Lung (tissue), 12 donors: ENCODE results near the gene ABCC10. TPM values are rescaled to one million over a fixed set of nuclear protein-coding genes. Genes with fewer than 3 reads are reported as not detected.
"Not testable (repeated sequence)": the region's sequence is repeated elsewhere in the genome, so short reads cannot be mapped to it uniquely, and the experiment has no call there.

Experiments used
- ATAC-seq: fragments of 200-7000 bp; cut with Tn5 transposase; one replicate; pipeline ENCODE4 v1.9.1; 2020; ENCODE audit warnings: moderate number of reproducible peaks; ENCODE audit not compliant: insufficient read depth, low FRiP score
- DNase-seq, 3 donors: peaks; one replicate each; pipeline ENCODE4 v3.0.0-alpha.2; 2013 to 2017
- H3K27ac ChIP-seq, 2 donors: one replicate each; pipeline ENCODE4 v1.5.1; 2013; ENCODE audit warnings: mild to moderate bottlenecking in 2 of 2, moderate library complexity in 2 of 2, control low read depth in 1 of 2, inconsistent platforms in 1 of 2, low read depth in 1 of 2, low read length in 1 of 2
- H3K27me3 ChIP-seq, 3 donors: one replicate each; pipeline ENCODE4 v1.5.1; 2013; ENCODE audit warnings: low read length in 2 of 3; ENCODE audit not compliant: control insufficient read depth in 3 of 3, insufficient read depth in 3 of 3
- H3K36me3 ChIP-seq, 4 donors: one replicate each; pipeline ENCODE4 v1.5.1; 2013; ENCODE audit warnings: low read length in 4 of 4, mild to moderate bottlenecking in 1 of 4, moderate library complexity in 1 of 4; ENCODE audit not compliant: control insufficient read depth in 4 of 4, insufficient read depth in 4 of 4
- H3K4me1 ChIP-seq, 5 donors: one replicate each; pipeline ENCODE4 v1.5.1; 2013; ENCODE audit warnings: low read length in 5 of 5, mild to moderate bottlenecking in 2 of 5, moderate library complexity in 1 of 5; ENCODE audit not compliant: control insufficient read depth in 5 of 5, insufficient read depth in 5 of 5
- H3K4me3 ChIP-seq: one replicate; pipeline ENCODE4 v1.5.1; 2013; ENCODE audit warnings: mild to moderate bottlenecking, control low read depth, moderate library complexity
- H3K9ac ChIP-seq, 2 donors: one replicate each; pipeline ENCODE4 v1.5.1; 2013; ENCODE audit warnings: low read length in 2 of 2, control low read depth in 1 of 2; ENCODE audit not compliant: insufficient read depth in 1 of 2
- H3K9me3 ChIP-seq, 4 donors: one replicate each; pipeline ENCODE4 v1.5.1; 2013; ENCODE audit warnings: low read length in 3 of 4, mild to moderate bottlenecking in 1 of 4, moderate library complexity in 1 of 4; ENCODE audit not compliant: control insufficient read depth in 4 of 4, insufficient read depth in 3 of 4
- CTCF ChIP-seq: IDR thresholded peaks from 2 replicates; pipeline ENCODE4 v1.5.1; 2012; ENCODE audit warnings: mild to moderate bottlenecking; ENCODE audit errors: control extremely low read depth, extremely low read depth
- WGBS, 2 donors: extraction: QIAGEN DNeasy Blood & Tissue Kit; methylation state at CpG; one replicate each; pipeline ENCODE4 v1.1.7; 2013; 5-methylcytosine and 5-hydroxymethylcytosine counted together
- polyA plus RNA-seq, 2 donors: library from polyadenylated mRNA; stranded (reverse); fragments of 200-250 nt; gene quantifications; one replicate each; pipeline ENCODE4 v1.2.1, GENCODE V29; 2013
- total RNA-seq, 2 donors: library from RNA; depleted of rRNA in 1 of 2; stranded (reverse); fragments of >200 nt in 1 of 2; gene quantifications; one replicate each; pipeline ENCODE4 v1.2.1, GENCODE V29; 2014 to 2021
- donor health status: control.
- donor health status: control.
- donor health status: Bipolar disorder and iron deficiency.
- donor health status: healthy.
- donor health status: DM: yes; HTN: yes; CAD: no.

The ABCC10 gene
- total and polyA plus RNA-seq, 4 donors = 15.7 to 43.3 (median 26.2) TPM

DNA sequence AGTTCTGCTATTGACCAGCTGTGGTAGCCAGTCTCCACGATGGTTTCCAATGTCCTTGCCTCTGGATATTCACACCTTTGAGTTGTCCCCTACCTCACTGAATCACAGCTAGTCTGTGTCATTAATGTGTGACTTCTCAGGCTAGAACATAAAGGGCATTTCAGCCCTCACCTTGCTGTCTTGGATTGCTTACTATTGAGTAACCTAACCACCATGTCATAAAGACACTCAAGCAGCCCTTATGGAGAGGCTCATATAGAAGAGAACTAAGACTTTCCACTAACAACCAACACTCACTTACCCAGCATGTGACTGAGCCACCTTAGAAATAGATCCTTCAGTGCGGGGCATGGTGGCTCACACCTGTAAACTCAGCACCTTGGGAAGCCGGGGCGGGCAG lies 19.1 kb upstream of the ABCC10 start:
- no peaks in the 10 kb centered on the region for H3K9me3 ChIP-seq
- H3K4me1 ChIP-seq = no peaks in the 10 kb centered on the region
- TF ChIP-seq CTCF = no peak
- no peak overlapping the region for H3K4me3 ChIP-seq
- peaks cover 0 to 2% (median 0%) of the 10 kb centered on the region in 4 donors for H3K36me3 ChIP-seq
- no peaks in the 10 kb centered on the region for H3K27me3 ChIP-seq
- ATAC-seq (no peak), DNase-seq (no peak)
- no peak overlapping the region for H3K27ac ChIP-seq
- WGBS, 2 donors = 95% methylated on average over 4 of the region's 4 CpGs
- no peak overlapping the region for H3K9ac ChIP-seq

DNA sequence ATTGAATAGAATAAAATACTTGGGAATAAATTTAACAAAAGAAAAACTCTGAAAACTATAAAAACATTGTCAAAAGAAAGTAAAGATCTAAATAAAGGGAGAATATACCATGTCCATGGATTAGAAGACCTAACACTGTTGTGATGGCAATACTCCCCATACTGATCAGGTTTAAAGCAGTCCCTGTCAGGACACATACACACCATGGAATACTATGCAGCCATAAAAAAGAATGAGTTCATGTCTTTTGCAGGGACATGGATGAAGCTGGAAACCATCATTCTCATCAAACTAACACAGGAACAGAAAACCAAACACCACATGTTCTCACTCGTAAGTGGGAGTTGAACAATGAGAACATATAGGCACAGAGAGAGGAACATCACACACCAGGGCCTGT lies 16.6 kb upstream of the ABCC10 start:
- not testable (repeated sequence) for H3K9ac ChIP-seq, H3K4me1 ChIP-seq, ATAC-seq, H3K36me3 ChIP-seq, H3K4me3 ChIP-seq, DNase-seq, H3K27me3 ChIP-seq, H3K9me3 ChIP-seq, H3K27ac ChIP-seq
- 92 to 97% methylated on average over 1 of the region's 1 CpG for WGBS, 2 donors

DNA sequence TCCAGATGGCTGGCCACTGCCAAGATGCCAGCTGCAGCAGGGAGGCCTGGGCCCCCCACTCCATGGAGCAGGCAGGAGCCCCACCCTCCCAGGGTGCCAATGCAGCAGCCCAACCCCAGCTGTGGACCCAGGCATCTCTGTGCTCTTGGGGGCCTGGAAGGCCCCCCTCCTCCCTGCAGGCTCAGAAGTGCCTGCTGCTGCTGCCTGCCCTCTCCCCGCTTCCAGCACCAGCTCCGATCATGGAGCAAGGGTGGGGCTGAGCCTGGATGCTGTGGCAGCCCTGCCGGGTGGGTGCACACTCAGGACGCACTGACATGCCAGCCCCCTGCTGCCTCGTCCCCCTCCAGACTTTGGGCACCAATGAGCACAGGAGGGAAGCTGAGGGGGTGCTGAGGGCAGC lies 14.8 kb upstream of the ABCC10 start:
- TF ChIP-seq CTCF = no peak
- Histone ChIP-seq H3K36me3 (no peaks in the 10 kb centered on the region), H3K9me3 (no peaks in the 10 kb centered on the region), H3K4me3 (no peak overlapping the region), H3K9ac (no peak overlapping the region), H3K4me1 (peaks cover 0 to 2% (median 0%) of the 10 kb centered on the region in 5 donors), H3K27me3 (peaks cover 0 to 2% (median 0%) of the 10 kb centered on the region in 3 donors), H3K27ac (no peak overlapping the region)
- no peak for DNase-seq
- 75 to 90% methylated on average over 5 of the region's 5 CpGs for WGBS, 2 donors
- no peak for ATAC-seq

- 97 to 100% methylated on average over 2 of the region's 2 CpGs for WGBS, 2 donors
- no peaks in the 10 kb centered on the region for H3K9me3 ChIP-seq
- H3K4me1 ChIP-seq = peaks cover 0 to 2% (median 0%) of the 10 kb centered on the region in 5 donors
- ATAC-seq (no peak), DNase-seq (no peak)
- H3K36me3 ChIP-seq = no peaks in the 10 kb centered on the region
- no peak overlapping the region for H3K27ac ChIP-seq
- no peak overlapping the region for H3K4me3 ChIP-seq
- no peak overlapping the region for H3K9ac ChIP-seq
- peaks cover 0 to 2% (median 0%) of the 10 kb centered on the region in 3 donors for H3K27me3 ChIP-seq
- TF ChIP-seq CTCF = no peak
Measured at GRCh38 chr6:43413002-43413401, 14.3 kb upstream of the ABCC10 start.

DNA sequence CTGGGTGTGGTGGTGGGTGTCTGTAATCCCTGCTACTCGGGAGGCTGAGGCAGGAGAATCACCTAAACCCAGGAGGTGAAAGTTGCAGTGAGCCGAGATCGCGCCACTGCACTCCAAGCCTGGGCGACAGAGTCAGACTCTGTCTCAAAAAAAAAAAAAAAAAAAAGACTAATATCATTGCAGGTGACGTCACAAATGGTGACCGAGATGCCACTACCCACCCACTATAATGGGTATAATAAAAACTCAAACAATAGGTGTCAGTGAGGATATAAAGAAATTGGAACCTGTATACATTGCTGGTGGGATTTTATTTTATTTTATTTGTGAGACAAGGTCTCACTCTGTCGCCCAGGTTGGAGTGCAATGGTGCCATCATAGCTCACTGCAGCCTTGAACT lies 12.1 kb upstream of the ABCC10 start:
- H3K36me3 ChIP-seq, H3K27me3 ChIP-seq, ATAC-seq, H3K9me3 ChIP-seq, H3K4me1 ChIP-seq, H3K9ac ChIP-seq, H3K4me3 ChIP-seq, H3K27ac ChIP-seq, DNase-seq: not testable (repeated sequence)
- 94 to 96% methylated on average over 8 of the region's 8 CpGs for WGBS, 2 donors
